A549 (cell line): ENCODE measurements around the gene MBNL3. TPM values are rescaled to one million over a fixed set of nuclear protein-coding genes. Genes with fewer than 3 reads are reported as not detected.

Experiments used
- ATAC-seq, 2 experiments: fragments of 200-7000 bp in 1 of 2; fragments of >200 bp in 1 of 2; cut with Nextera tagmentation in 1 of 2; cut with Tn5 transposase in 1 of 2; 3 replicates each; pipeline versions ENCODE4 v1.8.0 to v1.9.1; 2018 to 2020; ENCODE audit warnings: mild to moderate bottlenecking in 1 of 2, moderate library complexity in 1 of 2
- CTCF ChIA-PET: fragments of 300-600 bp; sonication (Branson Sonifier 250); formaldehyde crosslinking; extraction: SDS; loops from one replicate; lab custom pipeline; 2021; ENCODE audit warnings: antibody characterized with exemption, inconsistent platforms; lab: Yijun Ruan, JAX
- POLR2A ChIA-PET: fragments of 350-600 bp; formaldehyde crosslinking; extraction: SDS; loops from one replicate; lab custom pipeline; 2021; ENCODE audit warnings: antibody characterized with exemption, inconsistent platforms; lab: Yijun Ruan, JAX
- DNase-seq, 2 experiments: peaks; one replicate each; pipeline versions ENCODE4 v3.0.0 to v3.0.0-alpha.2; 2011 to 2016; ENCODE audit warnings: low read depth in 1 of 2, low spot score in 1 of 2
- FAIRE-seq: peaks from 2 replicates; lab custom pipeline; 2011; peaks lifted over from hg19 to GRCh38; lab: Jason Lieb, UNC
- H3K27ac ChIP-seq, 2 experiments: fragments of >200 bp; sonication (Bioruptor Twin); formaldehyde crosslinking; 3 replicates each; pipeline ENCODE4 v1.5.1; 2016 to 2017
- H3K4me1 ChIP-seq: fragments of >200 bp; sonication (Bioruptor Twin); formaldehyde crosslinking; 3 replicates; pipeline ENCODE4 v1.6.1; 2016
- H3K4me2 ChIP-seq: fragments of >200 bp; sonication (Bioruptor Twin); formaldehyde crosslinking; 3 replicates; pipeline ENCODE4 v1.6.1; 2016
- H3K4me3 ChIP-seq: fragments of >200 bp; sonication (Bioruptor Twin); formaldehyde crosslinking; 3 replicates; pipeline ENCODE4 v1.5.1; 2016
- H3K9me3 ChIP-seq: fragments of >200 bp; sonication (Bioruptor Twin); formaldehyde crosslinking; 3 replicates; pipeline ENCODE4 v1.6.1; 2016
- CBX8 ChIP-seq: fragments of 200-600 bp; sonication (generic); IDR thresholded peaks from 2 replicates; pipeline ENCODE4 v1.6.1; 2016
- CHD2 ChIP-seq: fragments of 150-350 bp; IDR thresholded peaks from 2 replicates; pipeline ENCODE4 v1.6.1; 2014; ENCODE audit warnings: low read length; ENCODE audit not compliant: partially characterized antibody
- CTCF ChIP-seq: fragments of >200 bp; sonication (Bioruptor Twin); formaldehyde crosslinking; IDR thresholded peaks from 3 replicates; pipeline ENCODE4 v1.5.1; 2016
- EHF ChIP-seq: fragments of 250-450 bp; sonication (Bioruptor Pico); IDR thresholded peaks from 2 replicates; pipeline ENCODE4 v1.5.0; 2020; ENCODE audit warnings: mild to moderate bottlenecking
- ELK1 ChIP-seq: fragments of 150-350 bp; IDR thresholded peaks from 2 replicates; pipeline ENCODE4 v1.6.1; 2014; ENCODE audit warnings: low read depth, mild to moderate bottlenecking, low read length
- EP300 ChIP-seq, 2 experiments: fragments of >200 bp; sonication (Bioruptor Twin); formaldehyde crosslinking; IDR thresholded peaks; 2 replicates in 1 of 2; 3 replicates in 1 of 2; pipeline ENCODE4 v1.6.1; 2016 to 2017
- ESRRA ChIP-seq: fragments of 150-350 bp; IDR thresholded peaks from 2 replicates; pipeline ENCODE4 v1.6.1; 2014; ENCODE audit warnings: mild to moderate bottlenecking, low read length, borderline replicate concordance
- FOSB ChIP-seq: fragments of 250-450 bp; sonication (Bioruptor Pico); IDR thresholded peaks from 2 replicates; pipeline ENCODE4 v1.5.0; 2020; ENCODE audit warnings: mild to moderate bottlenecking, moderate library complexity
- FOSL2 ChIP-seq, 2 experiments: fragments of 450-650 bp in 1 of 2; fragments of >200 bp in 1 of 2; sonication (Bioruptor Twin) in 1 of 2; formaldehyde crosslinking; IDR thresholded peaks; 2 replicates each; pipeline versions ENCODE4 v1.5.0 to v1.6.1; 2016 to 2020; ENCODE audit warnings: mild to moderate bottlenecking in 1 of 2, moderate library complexity in 1 of 2
- HES2 ChIP-seq: fragments of >200 bp; sonication (Bioruptor Twin); formaldehyde crosslinking; IDR thresholded peaks from 2 replicates; pipeline ENCODE4 v1.6.1; 2016
- HOXB13 ChIP-seq: fragments of 250-450 bp; sonication (Bioruptor Pico); IDR thresholded peaks from 2 replicates; pipeline ENCODE4 v1.5.0; 2020; ENCODE audit warnings: low read depth, mild to moderate bottlenecking, moderate library complexity
- JUNB ChIP-seq: fragments of >200 bp; sonication (Bioruptor Twin); formaldehyde crosslinking; IDR thresholded peaks from 2 replicates; pipeline ENCODE4 v1.6.1; 2016
- MAFK ChIP-seq: fragments of 450-650 bp; IDR thresholded peaks from 2 replicates; pipeline ENCODE4 v1.6.1; 2014; ENCODE audit not compliant: partially characterized antibody
- MAX ChIP-seq: IDR thresholded peaks from 2 replicates; pipeline ENCODE4 v1.6.1; 2012
- MAZ ChIP-seq: fragments of 150-350 bp; IDR thresholded peaks from 2 replicates; pipeline ENCODE4 v1.6.1; 2014; ENCODE audit warnings: antibody characterized with exemption, low read depth, low read length, borderline replicate concordance
- NPAS2 ChIP-seq: fragments of 250-450 bp; sonication (Bioruptor Pico); IDR thresholded peaks from 2 replicates; pipeline ENCODE4 v1.8.0; 2022; ENCODE audit warnings: mild to moderate bottlenecking, moderate library complexity, borderline replicate concordance
- RAD21 ChIP-seq, 2 experiments: fragments of >200 bp in 1 of 2; sonication (Bioruptor Twin) in 1 of 2; formaldehyde crosslinking in 1 of 2; IDR thresholded peaks in 1 of 2; conservative IDR thresholded peaks in 1 of 2; 2 replicates in 1 of 2; 3 replicates in 1 of 2; pipeline ENCODE4 v1.6.1; 2012 to 2018; ENCODE audit warnings: inconsistent platforms in 1 of 2
- RARB ChIP-seq: fragments of 250-450 bp; sonication (Bioruptor Pico); IDR thresholded peaks from 2 replicates; pipeline ENCODE4 v1.8.0; 2021; ENCODE audit warnings: mild to moderate bottlenecking, moderate library complexity
- RCOR1 ChIP-seq: fragments of 150-350 bp; IDR thresholded peaks from 2 replicates; pipeline ENCODE4 v1.6.1; 2014; ENCODE audit warnings: antibody characterized with exemption, low read length, low read depth
- SMC3 ChIP-seq: fragments of >200 bp; sonication (Bioruptor Twin); formaldehyde crosslinking; IDR thresholded peaks from 3 replicates; pipeline ENCODE4 v1.6.1; 2018; ENCODE audit warnings: inconsistent platforms
- SREBF2 ChIP-seq: fragments of 450-650 bp; IDR thresholded peaks from 2 replicates; pipeline ENCODE4 v1.6.1; 2014; ENCODE audit warnings: mild to moderate bottlenecking, moderate library complexity
- USF2 ChIP-seq: fragments of 450-650 bp; IDR thresholded peaks from 2 replicates; pipeline ENCODE4 v1.6.1; 2014; ENCODE audit warnings: antibody characterized with exemption
- ZC3H11A ChIP-seq: fragments of 450-650 bp; IDR thresholded peaks from 2 replicates; pipeline ENCODE4 v1.6.1; 2014; ENCODE audit warnings: antibody characterized with exemption, mild to moderate bottlenecking
- WGBS: methylation state at CpG from one replicate; pipeline ENCODE4 v1.1.6; 2017; ENCODE audit errors: missing lambda C conversion rate; 5-methylcytosine and 5-hydroxymethylcytosine counted together
- polyA plus RNA-seq, 4 experiments: library from polyadenylated mRNA; depleted of rRNA in 3 of 4; stranded (reverse); fragments of >200 nt; fragmentation: RNase III in 1 of 4; extraction: RNeasy Plus Mini Kit Qiagen cat#74134 plus additional on column Dnase treatment in 1 of 4; gene quantifications; 2 replicates in 3 of 4; 3 replicates in 1 of 4; pipeline ENCODE4 v1.2.3, GENCODE V29; 2011 to 2017

The MBNL3 gene
- polyA plus RNA-seq, 2 of the 4 experiments (the other 2 are of a cell fraction): not detected

- H3K9me3 ChIP-seq: no peaks in the 10 kb centered on the region
- H3K27ac ChIP-seq: no peak overlapping the region
- no peak for TF ChIP-seq HES2
- TF ChIP-seq JUNB: no peak
- TF ChIP-seq FOSB (CRISPR knock-in tag): no peak
- no peak for TF ChIP-seq MAX
- TF ChIP-seq MAFK: no peak
- TF ChIP-seq RAD21 (conservative IDR thresholded peaks at IDR 0.05 in 1 of 2, IDR thresholded peaks at IDR 0.05 in 1 of 2): no peak
- TF ChIP-seq EP300 (IDR thresholded peaks at IDR 0.05): no peak
- TF ChIP-seq EHF (CRISPR knock-in tag): no peak
- TF ChIP-seq RARB (CRISPR knock-in tag): no peak
- TF ChIP-seq FOSL2 (IDR thresholded peaks at IDR 0.05): no peak
- no peak for TF ChIP-seq FOSL2 (CRISPR knock-in tag; IDR thresholded peaks at IDR 0.05)
- no peak for TF ChIP-seq SREBF2
- H3K4me1 ChIP-seq: no peaks in the 10 kb centered on the region
- H3K4me3 ChIP-seq: no peak overlapping the region
- FAIRE-seq (no peak), ATAC-seq (no peak), DNase-seq (no peak)
- no peak overlapping the region for H3K4me2 ChIP-seq
- CTCF ChIA-PET: no interaction called here
- POLR2A ChIA-PET: no interaction called here
- 41% methylated on average over 5 of the region's 5 CpGs for WGBS
Observed at GRCh38 chrX:132404266-132404665, 84.6 kb downstream of the MBNL3 start.

GRCh38 chrX:132401935-132402334, 86.9 kb downstream of the MBNL3 start:
- DNase-seq (no peak), FAIRE-seq (no peak), ATAC-seq (no peak)
- H3K4me2 ChIP-seq: no peak overlapping the region
- TF ChIP-seq HES2 (no peak), ELK1 (no peak), MAFK (peak; percentile 46), RAD21 (conservative IDR thresholded peaks at IDR 0.05 in 1 of 2, IDR thresholded peaks at IDR 0.05 in 1 of 2) (no peak), SREBF2 (no peak), MAZ (no peak), CBX8 (no peak)
- H3K27ac ChIP-seq: no peak overlapping the region
- no peak overlapping the region for H3K4me3 ChIP-seq
- H3K9me3 ChIP-seq: no peaks in the 10 kb centered on the region
- ChIA-PET CTCF (no interaction called here), POLR2A (no interaction called here)
- H3K4me1 ChIP-seq: no peaks in the 10 kb centered on the region
- 0% methylated on average over 1 of the region's 1 CpG for WGBS

- WGBS: 36% methylated on average over 1 of the region's 1 CpG
- no peaks in the 10 kb centered on the region for H3K9me3 ChIP-seq
- POLR2A ChIA-PET: no interaction called here
Observed at GRCh38 chrX:132400706-132401105, 88.1 kb downstream of the MBNL3 start.

More at GRCh38 chrX:132400706-132401105, 88.1 kb downstream of the MBNL3 start:
- Histone ChIP-seq H3K4me1 (no peaks in the 10 kb centered on the region), H3K27ac (no peak overlapping the region), H3K4me3 (no peak overlapping the region), H3K4me2 (no peak overlapping the region)
- TF ChIP-seq ELK1 (no peak), CHD2 (no peak), CTCF (no peak), ESRRA (no peak), SMC3 (no peak), CBX8 (no peak), ZC3H11A (no peak), JUNB (no peak), EP300 (IDR thresholded peaks at IDR 0.05) (no peak), RCOR1 (no peak), NPAS2 (CRISPR knock-in tag) (no peak), USF2 (no peak), HOXB13 (CRISPR knock-in tag) (no peak), MAFK (no peak), FOSB (CRISPR knock-in tag) (no peak)
- DNase-seq: no peak
- no peak for FAIRE-seq
- ATAC-seq: no peak
- CTCF ChIA-PET: no interaction called here
